Measurements from ENCODE around the gene COL4A6. TPM values are rescaled to one million over a fixed set of nuclear protein-coding genes. Genes with fewer than 3 reads are reported as not detected.

The COL4A6 gene
- total RNA-seq, 2 experiments from 2014 or later = not detected

DNA sequence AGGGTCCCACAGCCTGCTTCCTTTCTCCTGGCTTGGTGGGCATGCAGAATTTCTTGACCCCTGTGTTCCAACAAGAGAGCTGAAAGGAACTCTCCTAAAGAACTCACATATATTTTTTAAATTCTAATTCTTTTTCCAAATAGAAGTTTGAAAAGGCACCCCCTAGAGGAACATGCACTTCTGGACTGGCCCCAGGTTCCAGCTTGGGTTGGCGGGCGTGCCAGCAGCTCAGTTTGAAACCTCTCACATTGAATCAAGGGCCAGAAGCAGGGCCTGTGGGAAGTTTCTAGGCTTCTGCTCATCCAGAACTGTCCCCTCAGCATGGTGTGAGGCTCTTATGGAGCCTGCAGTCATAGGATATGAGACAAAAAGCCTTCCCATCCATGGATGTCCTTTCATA is 214.0 kb downstream of the COL4A6 start:
- intact Hi-C loops (cut with micrococcal nuclease; ENCODE audit: unreplicated experiment) = loop anchor here (10.0 kb wide), 1 partner anchor 311 kb away; no protein-coding TSS in a partner anchor
- DNase-seq (ENCODE audit: low spot score) = no peak
- H3K27ac ChIP-seq (ENCODE audit: low read depth, low read length, poor library complexity, severe bottlenecking) = no peak overlapping the region
- H4K20me1 ChIP-seq (ENCODE audit: insufficient read depth, low read length) = no peaks in the 10 kb centered on the region
- no peaks in the 10 kb centered on the region for H3K36me3 ChIP-seq (ENCODE audit: insufficient read depth, low read length)
- no peak overlapping the region for H2AFZ ChIP-seq (ENCODE audit: low read length)
- BruUV-seq (replicated peaks) = no TSS peak
- TF ChIP-seq EZH2phosphoT487 (IDR thresholded peaks at IDR 0.05; ENCODE audit: borderline replicate concordance, low read depth, low read length) = no peak
- TF ChIP-seq, protein P1, sequence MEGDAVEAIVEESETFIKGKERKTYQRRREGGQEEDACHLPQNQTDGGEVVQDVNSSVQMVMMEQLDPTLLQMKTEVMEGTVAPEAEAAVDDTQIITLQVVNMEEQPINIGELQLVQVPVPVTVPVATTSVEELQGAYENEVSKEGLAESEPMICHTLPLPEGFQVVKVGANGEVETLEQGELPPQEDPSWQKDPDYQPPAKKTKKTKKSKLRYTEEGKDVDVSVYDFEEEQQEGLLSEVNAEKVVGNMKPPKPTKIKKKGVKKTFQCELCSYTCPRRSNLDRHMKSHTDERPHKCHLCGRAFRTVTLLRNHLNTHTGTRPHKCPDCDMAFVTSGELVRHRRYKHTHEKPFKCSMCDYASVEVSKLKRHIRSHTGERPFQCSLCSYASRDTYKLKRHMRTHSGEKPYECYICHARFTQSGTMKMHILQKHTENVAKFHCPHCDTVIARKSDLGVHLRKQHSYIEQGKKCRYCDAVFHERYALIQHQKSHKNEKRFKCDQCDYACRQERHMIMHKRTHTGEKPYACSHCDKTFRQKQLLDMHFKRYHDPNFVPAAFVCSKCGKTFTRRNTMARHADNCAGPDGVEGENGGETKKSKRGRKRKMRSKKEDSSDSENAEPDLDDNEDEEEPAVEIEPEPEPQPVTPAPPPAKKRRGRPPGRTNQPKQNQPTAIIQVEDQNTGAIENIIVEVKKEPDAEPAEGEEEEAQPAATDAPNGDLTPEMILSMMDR (conservative IDR thresholded peaks at IDR 0.05; ENCODE audit: low read length) = no peak
- H3K79me2 ChIP-seq (ENCODE audit: insufficient read depth, low read depth, low read length) = no peaks in the 10 kb centered on the region
- no peaks in the 10 kb centered on the region for H3K9me3 ChIP-seq (ENCODE audit: low read length)
- no peak overlapping the region for H3K4me3 ChIP-seq (ENCODE audit: low read depth, low read length, poor library complexity, severe bottlenecking)
- no peaks in the 10 kb centered on the region for H3K9me2 ChIP-seq (ENCODE audit: insufficient read depth, low read length)
- ChIA-PET CTCF (ENCODE audit: unreplicated experiment) (interaction anchor here (1.0 kb wide), 1 partner anchor 316 kb away, joined by 3 read pairs; no protein-coding TSS in a partner anchor), POLR2A (interaction anchor here (1.0 kb wide), 1 partner anchor 9 kb away, joined by 3 read pairs; no protein-coding TSS in a partner anchor)
- no peak overlapping the region for H3K4me2 ChIP-seq (ENCODE audit: low read length)
- no peaks in the 10 kb centered on the region for H3K4me1 ChIP-seq (ENCODE audit: insufficient read depth, low read length, poor library complexity, severe bottlenecking)

DNA sequence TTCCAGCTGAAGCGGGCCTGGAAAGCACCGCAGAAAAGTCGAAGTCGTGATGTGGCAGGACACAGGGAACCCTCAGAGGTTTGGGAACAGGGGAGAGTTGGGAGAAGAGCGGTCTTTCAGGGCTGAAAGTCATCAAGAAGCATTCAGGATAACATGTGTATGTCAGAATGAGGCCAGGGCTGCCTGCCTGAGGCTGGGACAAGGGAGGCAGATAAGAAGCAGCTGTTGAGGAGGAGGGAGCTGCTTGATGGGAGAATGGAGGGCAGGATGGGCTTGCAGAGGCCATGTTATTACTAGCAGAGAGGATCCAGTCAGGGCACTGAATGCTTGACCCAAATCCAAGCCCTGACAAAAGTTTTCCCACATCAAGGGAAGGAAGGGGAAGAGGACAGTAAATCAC is 214.6 kb downstream of the COL4A6 start:
- Histone ChIP-seq H3K9me2 (ENCODE audit: insufficient read depth, low read length) (no peaks in the 10 kb centered on the region), H3K79me2 (ENCODE audit: insufficient read depth, low read depth, low read length) (no peaks in the 10 kb centered on the region), H3K4me2 (ENCODE audit: low read length) (no peak overlapping the region), H3K27ac (ENCODE audit: low read depth, low read length, poor library complexity, severe bottlenecking) (no peak overlapping the region), H3K36me3 (ENCODE audit: insufficient read depth, low read length) (no peaks in the 10 kb centered on the region), H3K4me3 (ENCODE audit: low read depth, low read length, poor library complexity, severe bottlenecking) (no peak overlapping the region), H3K9me3 (ENCODE audit: low read length) (no peaks in the 10 kb centered on the region), H3K4me1 (ENCODE audit: insufficient read depth, low read length, poor library complexity, severe bottlenecking) (no peaks in the 10 kb centered on the region), H4K20me1 (ENCODE audit: insufficient read depth, low read length) (no peaks in the 10 kb centered on the region), H2AFZ (ENCODE audit: low read length) (no peak overlapping the region)
- TF ChIP-seq, protein P1 (conservative IDR thresholded peaks at IDR 0.05; ENCODE audit: low read length) = no peak
- no peak for TF ChIP-seq EZH2phosphoT487 (IDR thresholded peaks at IDR 0.05; ENCODE audit: borderline replicate concordance, low read depth, low read length)
- no peak for DNase-seq (ENCODE audit: low spot score)
- intact Hi-C loops (cut with micrococcal nuclease; ENCODE audit: unreplicated experiment) = loop anchor here (10.0 kb wide), 1 partner anchor 311 kb away; no protein-coding TSS in a partner anchor
- BruUV-seq (replicated peaks) = no TSS peak
- CTCF ChIA-PET (ENCODE audit: unreplicated experiment) = interaction anchor here (1.0 kb wide), 1 partner anchor 316 kb away, joined by 3 read pairs; no protein-coding TSS in a partner anchor
- POLR2A ChIA-PET = interaction anchor here (1.0 kb wide), 1 partner anchor 10 kb away, joined by 3 read pairs; no protein-coding TSS in a partner anchor

DNA sequence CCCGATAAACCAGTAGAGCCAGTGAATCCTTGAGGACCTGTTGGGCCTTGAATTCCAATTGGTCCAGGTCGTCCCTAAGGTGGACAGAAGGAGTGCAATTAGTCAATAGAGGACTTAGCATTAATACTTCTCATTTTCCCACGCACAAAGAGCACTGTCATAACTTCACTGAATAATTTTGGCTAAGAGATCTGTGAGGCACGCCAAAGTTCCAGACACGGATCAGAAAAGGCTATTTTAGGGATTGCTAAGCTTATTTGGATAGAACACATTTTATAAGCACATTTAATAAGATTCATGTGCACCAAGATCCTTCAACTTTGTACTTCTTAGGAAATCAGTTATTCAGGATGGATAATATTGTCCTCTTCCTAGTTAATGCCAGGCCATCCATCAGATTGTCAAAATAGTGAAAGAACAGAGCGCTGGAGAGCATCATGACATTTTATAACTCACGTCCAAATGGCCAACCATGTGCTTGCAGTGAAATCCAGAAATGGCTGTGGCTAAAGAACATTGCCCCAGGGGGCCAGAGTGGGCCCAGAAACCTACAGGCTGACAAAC is 216.8 kb downstream of the COL4A6 start:
- CTCF ChIA-PET (ENCODE audit: unreplicated experiment) = no interaction called here
- no peaks in the 10 kb centered on the region for H3K79me2 ChIP-seq (ENCODE audit: insufficient read depth, low read depth, low read length)
- no peak overlapping the region for H3K27ac ChIP-seq (ENCODE audit: low read depth, low read length, poor library complexity, severe bottlenecking)
- no peak overlapping the region for H3K4me3 ChIP-seq (ENCODE audit: low read depth, low read length, poor library complexity, severe bottlenecking)
- H3K9me3 ChIP-seq (ENCODE audit: low read length) = no peaks in the 10 kb centered on the region
- no TSS peak for BruUV-seq (replicated peaks)
- POLR2A ChIA-PET = no interaction called here
- intact Hi-C loops (cut with micrococcal nuclease; ENCODE audit: unreplicated experiment) = loop anchor here (10.0 kb wide), 1 partner anchor 313 kb away; no protein-coding TSS in a partner anchor
- no peak overlapping the region for H2AFZ ChIP-seq (ENCODE audit: low read length)
- no peaks in the 10 kb centered on the region for H4K20me1 ChIP-seq (ENCODE audit: insufficient read depth, low read length)
- H3K36me3 ChIP-seq (ENCODE audit: insufficient read depth, low read length) = no peaks in the 10 kb centered on the region
- no peaks in the 10 kb centered on the region for H3K9me2 ChIP-seq (ENCODE audit: insufficient read depth, low read length)
- TF ChIP-seq, protein P1 (conservative IDR thresholded peaks at IDR 0.05; ENCODE audit: low read length) = no peak
- TF ChIP-seq EZH2phosphoT487 (IDR thresholded peaks at IDR 0.05; ENCODE audit: borderline replicate concordance, low read depth, low read length) = no peak
- no peaks in the 10 kb centered on the region for H3K4me1 ChIP-seq (ENCODE audit: insufficient read depth, low read length, poor library complexity, severe bottlenecking)
- no peak overlapping the region for H3K4me2 ChIP-seq (ENCODE audit: low read length)
- no peak for DNase-seq (ENCODE audit: low spot score)

All from OCI-LY7 (cell line).